B cell (primary cell): ENCODE measurements around the gene TOR2A. TPM values are rescaled to one million over a fixed set of nuclear protein-coding genes. Genes with fewer than 3 reads are reported as not detected.

Source experiments
- ATAC-seq: fragments of 200-7000 bp; cut with Tn5 transposase; one replicate; pipeline ENCODE4 v1.10.0; 2021; ENCODE audit warnings: low read depth, mild to moderate bottlenecking, moderate number of reproducible peaks, moderate library complexity
- CTCF ChIA-PET: fragments of 350-600 bp; sonication (Branson Sonifier 250); formaldehyde crosslinking; loops from one replicate; lab custom pipeline; 2021; ENCODE audit warnings: antibody characterized with exemption, inconsistent platforms; lab: Charles Lee
- POLR2A ChIA-PET: fragments of 350-600 bp; sonication (Branson Sonifier 250); formaldehyde crosslinking; loops from one replicate; lab custom pipeline; 2021; ENCODE audit warnings: antibody characterized with exemption; lab: Charles Lee
- DNase-seq: peaks from one replicate; pipeline ENCODE4 v3.0.0; 2013
- H2AFZ ChIP-seq: 2 replicates; pipeline ENCODE4 v1.6.1; 2012; ENCODE audit warnings: mild to moderate bottlenecking, low read depth, low read length; ENCODE audit not compliant: insufficient read depth, poor library complexity, severe bottlenecking
- H3K27ac ChIP-seq, 2 donors: 1 replicate in 1 of 2; 2 replicates in 1 of 2; pipeline ENCODE4 v1.5.1; 2012 to 2013; ENCODE audit warnings: low read length in 2 of 2, mild to moderate bottlenecking in 2 of 2, moderate library complexity in 1 of 2
- H3K27me3 ChIP-seq, 4 experiments: fragments of 200-600 bp in 1 of 4; sonication (generic) in 1 of 4; replicated peaks in 1 of 4; 1 replicate in 2 of 4; 2 replicates in 2 of 4; pipeline versions ENCODE4 v1.6.1 to v1.7.0; 2013 to 2016; ENCODE audit warnings: low read length in 3 of 4, mild to moderate bottlenecking in 2 of 4, mixed read lengths in 1 of 4, moderate library complexity in 1 of 4; ENCODE audit not compliant: insufficient read depth in 4 of 4, control insufficient read depth in 3 of 4; ENCODE audit errors: control extremely low read depth in 1 of 4
- H3K36me3 ChIP-seq, 2 experiments: replicated peaks in 1 of 2; 1 replicate in 1 of 2; 2 replicates in 1 of 2; pipeline versions ENCODE4 v1.6.1 to v1.7.1; 2013; ENCODE audit warnings: low read length in 1 of 2; ENCODE audit not compliant: insufficient read depth in 2 of 2, control insufficient read depth in 1 of 2; ENCODE audit errors: control extremely low read depth in 1 of 2, extremely low read depth in 1 of 2
- H3K4me1 ChIP-seq, 2 donors: fragments of 200-600 bp in 1 of 2; sonication (generic) in 1 of 2; 1 replicate in 1 of 2; 2 replicates in 1 of 2; pipeline versions ENCODE4 v1.5.1 to v1.6.1; 2013 to 2017; ENCODE audit warnings: low read length in 2 of 2; ENCODE audit not compliant: control insufficient read depth in 2 of 2, insufficient read depth in 2 of 2
- H3K4me2 ChIP-seq: replicated peaks from 2 replicates; pipeline ENCODE3; 2012; ENCODE audit warnings: mild to moderate bottlenecking, low read depth, low read length; ENCODE audit not compliant: poor library complexity, severe bottlenecking
- H3K4me3 ChIP-seq, 5 experiments: fragments of 200-600 bp in 1 of 5; sonication (generic) in 1 of 5; 1 replicate in 3 of 5; 2 replicates in 2 of 5; pipeline versions ENCODE4 v1.5.1 to v1.7.0; 2011 to 2016; ENCODE audit warnings: low read length in 4 of 5, mild to moderate bottlenecking in 4 of 5, low read depth in 2 of 5, control low read depth in 1 of 5, moderate library complexity in 1 of 5; ENCODE audit not compliant: insufficient read depth in 1 of 5; ENCODE audit errors: control extremely low read depth in 1 of 5, extremely low read depth in 1 of 5
- H3K79me2 ChIP-seq: fragments of 200-600 bp; sonication (generic); one replicate; pipeline ENCODE4 v1.6.0; 2016; ENCODE audit warnings: low read length; ENCODE audit not compliant: control insufficient read depth, insufficient read depth
- H3K9ac ChIP-seq: fragments of 200-600 bp; sonication (generic); 2 replicates; pipeline ENCODE4 v1.6.1; 2017; ENCODE audit warnings: mild to moderate bottlenecking, low read length, moderate library complexity
- H3K9me3 ChIP-seq, 3 donors: one replicate each; pipeline versions ENCODE4 v1.6.1 to v1.7.1; 2013; ENCODE audit warnings: low read length in 2 of 3; ENCODE audit not compliant: control insufficient read depth in 2 of 3, insufficient read depth in 1 of 3; ENCODE audit errors: control extremely low read depth in 1 of 3
- H4K20me1 ChIP-seq: 2 replicates; pipeline ENCODE4 v1.6.0; 2012; ENCODE audit warnings: mild to moderate bottlenecking, low read length; ENCODE audit not compliant: insufficient read depth, control insufficient read depth, poor library complexity, severe bottlenecking
- H3K27ac Mint-ChIP-seq: one replicate; pipeline ENCODE4 v1.8.0; 2021; ENCODE audit warnings: mixed read lengths
- H3K27me3 Mint-ChIP-seq: one replicate; pipeline ENCODE4 v1.8.0; 2021; ENCODE audit warnings: mixed read lengths
- H3K4me1 Mint-ChIP-seq: one replicate; pipeline ENCODE4 v1.8.0; 2021; ENCODE audit warnings: mixed read lengths
- H3K4me3 Mint-ChIP-seq: one replicate; pipeline ENCODE4 v1.8.0; 2021; ENCODE audit warnings: mixed read lengths
- H3K9me3 Mint-ChIP-seq: one replicate; pipeline ENCODE4 v1.8.0; 2022; ENCODE audit warnings: mixed read lengths; ENCODE audit not compliant: insufficient read depth
- CTCF ChIP-seq: fragments of 200-600 bp; IDR thresholded peaks from one replicate; pipeline ENCODE4 v1.8.0; 2022; ENCODE audit warnings: antibody characterized with exemption, mild to moderate bottlenecking
- EZH2 ChIP-seq: IDR thresholded peaks from 2 replicates; pipeline ENCODE4 v1.6.1; 2012; ENCODE audit warnings: borderline replicate concordance, low read depth, mild to moderate bottlenecking, moderate library complexity, low read length; ENCODE audit not compliant: insufficient read depth, poor library complexity, severe bottlenecking
- WGBS: methylation state at CpG from one replicate; pipeline ENCODE4 v1.1.5; 2013; ENCODE audit warnings: missing lambda C conversion rate; ENCODE audit not compliant: insufficient coverage; 5-methylcytosine and 5-hydroxymethylcytosine counted together
- intact Hi-C: fragments of 100-400 bp; cut with micrococcal nuclease; formaldehyde crosslinking; loops from one replicate; pipeline ENCODE4 v1.10.0; 2022
- polyA plus RNA-seq: library from polyadenylated mRNA; depleted of rRNA; stranded (reverse); fragments of >200 nt; gene quantifications from 2 replicates; pipeline ENCODE4 v1.2.3, GENCODE V29; 2012
- total RNA-seq, 2 donors: library from RNA; stranded (reverse); fragments of 120-200 nt in 1 of 2; gene quantifications; 1 replicate in 1 of 2; 2 replicates in 1 of 2; pipeline versions ENCODE4 v1.2.3 to v1.2.4, GENCODE V29; 2013 to 2022

The TOR2A gene
- total and polyA plus RNA-seq, 2 donors (not counting 1 experiment from before 2014, with no cell fraction given), result 15.8 to 26.5 TPM

GRCh38 chr9:127767410-127767809 lies 32.3 kb upstream of the TOR2A start:
- POLR2A ChIA-PET, result interaction anchor here (0.5 to 0.6 kb wide), 3 partner anchors 302 to 481 kb away, joined by 3 read pairs; no protein-coding TSS in a partner anchor
- TF ChIP-seq CTCF (no peak), EZH2 (no peak)
- no peaks in the 10 kb centered on the region for H3K9me3 Mint-ChIP-seq
- no peaks in the 10 kb centered on the region for H3K9me3 ChIP-seq
- H3K27me3 ChIP-seq, result no peaks in the 10 kb centered on the region
- H3K36me3 ChIP-seq, result peaks cover 0 to 82% of the 10 kb centered on the region in 2 experiments
- H3K4me2 ChIP-seq, result peak overlapping the region; percentile 52
- peak overlapping the region; percentile 82 for H3K27ac Mint-ChIP-seq
- 100% methylated on average over 1 of the region's 3 CpGs for WGBS
- no peak overlapping the region for H2AFZ ChIP-seq
- peaks cover 94% of the 10 kb centered on the region for H3K79me2 ChIP-seq
- H3K4me1 ChIP-seq, result peaks cover 44 to 68% of the 10 kb centered on the region in 2 donors
- DNase-seq, result no peak
- H3K4me1 Mint-ChIP-seq, result peaks cover 84% of the 10 kb centered on the region
- ATAC-seq, result no peak
- peak overlapping the region in 1 of 2 donors; percentile 94 for H3K27ac ChIP-seq
- no peaks in the 10 kb centered on the region for H3K27me3 Mint-ChIP-seq
- intact Hi-C loops, result no loop called here
- H3K9ac ChIP-seq, result no peak overlapping the region
- no peak overlapping the region for H3K4me3 ChIP-seq
- peaks cover 98% of the 10 kb centered on the region for H4K20me1 ChIP-seq
- peak overlapping the region; percentile 45 for H3K4me3 Mint-ChIP-seq
- CTCF ChIA-PET, result interaction anchor here (0.9 to 2.9 kb wide), 4 partner anchors 24 to 153 kb away, joined by 4 to 18 read pairs (median 4); partner anchors contain the start of gene TOR2A

- no peaks in the 10 kb centered on the region for H3K27me3 Mint-ChIP-seq
- no peak overlapping the region for H2AFZ ChIP-seq
- 91% methylated on average over 1 of the region's 1 CpG for WGBS
- no peak overlapping the region for H3K9ac ChIP-seq
- no peak overlapping the region for H3K4me3 Mint-ChIP-seq
- peaks cover 73% of the 10 kb centered on the region for H3K4me1 Mint-ChIP-seq
- no peak for ATAC-seq
- H3K27ac Mint-ChIP-seq, result peak overlapping the region; percentile 66
- TF ChIP-seq CTCF (no peak), EZH2 (no peak)
- H4K20me1 ChIP-seq, result peaks cover 100% of the 10 kb centered on the region
- peaks cover 0 to 89% of the 10 kb centered on the region in 2 experiments for H3K36me3 ChIP-seq
- H3K27me3 ChIP-seq, result no peaks in the 10 kb centered on the region
- H3K4me1 ChIP-seq, result peaks cover 35 to 58% of the 10 kb centered on the region in 2 donors
- no peak overlapping the region for H3K27ac ChIP-seq
- POLR2A ChIA-PET, result no interaction called here
- no peak for DNase-seq
- peaks cover 100% of the 10 kb centered on the region for H3K79me2 ChIP-seq
- intact Hi-C loops, result no loop called here
- no peaks in the 10 kb centered on the region for H3K9me3 Mint-ChIP-seq
- H3K4me2 ChIP-seq, result no peak overlapping the region
- H3K4me3 ChIP-seq, result no peak overlapping the region
- no peaks in the 10 kb centered on the region for H3K9me3 ChIP-seq
- CTCF ChIA-PET, result interaction anchor here (0.5 to 3.6 kb wide), 7 partner anchors 13 to 190 kb away, joined by 3 to 25 read pairs (median 4); partner anchors contain the start of genes CDK9, SH2D3C and TOR2A
Observed at GRCh38 chr9:127765418-127765817, 30.3 kb upstream of the TOR2A start.
